Kidney (tissue), 14 donors: ENCODE results near the gene PDE9A. TPM values are rescaled to one million over a fixed set of nuclear protein-coding genes. Genes with fewer than 3 reads are reported as not detected.
A peak's percentile ranks its signal among the peaks of the same experiment; 100 is the strongest.

ENCODE experiments used
- DNase-seq, 5 donors: peaks; one replicate each; pipeline ENCODE4 v3.0.0-alpha.2; 2013 to 2020
- FAIRE-seq: peaks from 2 replicates; lab custom pipeline; 2012; peaks lifted over from hg19 to GRCh38; lab: Jason Lieb, UNC
- H3K27ac ChIP-seq, 2 donors: one replicate each; pipeline ENCODE4 v1.7.0; 2013; ENCODE audit warnings: low read depth in 2 of 2, low read length in 2 of 2, inconsistent platforms in 1 of 2
- H3K27me3 ChIP-seq: one replicate; pipeline ENCODE4 v1.7.1; 2013; ENCODE audit warnings: low read length, inconsistent platforms; ENCODE audit not compliant: control insufficient read depth, insufficient read depth
- H3K36me3 ChIP-seq, 3 donors: one replicate each; pipeline versions ENCODE4 v1.7.0 to v1.7.1; 2013; ENCODE audit warnings: low read length in 3 of 3, control low read depth in 1 of 3, inconsistent platforms in 1 of 3; ENCODE audit not compliant: insufficient read depth in 3 of 3, control insufficient read depth in 2 of 3
- H3K4me1 ChIP-seq, 3 donors: one replicate each; pipeline versions ENCODE4 v1.7.0 to v1.7.1; 2013; ENCODE audit warnings: low read length in 3 of 3, inconsistent platforms in 1 of 3, low read depth in 1 of 3; ENCODE audit not compliant: control insufficient read depth in 2 of 3, insufficient read depth in 2 of 3
- H3K4me3 ChIP-seq, 3 donors: one replicate each; pipeline versions ENCODE4 v1.7.0 to v1.8.1; 2013; ENCODE audit warnings: low read length in 3 of 3, control low read depth in 1 of 3, inconsistent platforms in 1 of 3
- H3K9ac ChIP-seq, 3 donors: one replicate each; pipeline versions ENCODE4 v1.7.0 to v1.7.1; 2013; ENCODE audit warnings: low read length in 3 of 3, control low read depth in 1 of 3, inconsistent platforms in 1 of 3
- H3K9me3 ChIP-seq, 3 donors: one replicate each; pipeline versions ENCODE4 v1.7.0 to v1.7.1; 2013; ENCODE audit warnings: low read length in 3 of 3, control low read depth in 1 of 3, inconsistent platforms in 1 of 3; ENCODE audit not compliant: control insufficient read depth in 2 of 3, insufficient read depth in 1 of 3
- intact Hi-C: fragments of 100-400 bp; cut with DNase I; formaldehyde crosslinking; loops from one replicate; pipeline ENCODE4 v1.11.1; 2022
- polyA plus RNA-seq: library from polyadenylated mRNA; stranded (reverse); fragments of 350-450 nt; fragmentation: Illumina TruSeq; extraction: RNeasy Lipid Tissue Mini Kit (QIAGEN cat#74804); gene quantifications from one replicate; pipeline ENCODE4 v1.2.3, GENCODE V29; 2014; ENCODE audit warnings: low read depth, low replicate concordance; ENCODE audit not compliant: insufficient read depth
- total RNA-seq: library from RNA; stranded (reverse); fragmentation: NEBNext Ultra II Directional; extraction: Animal tissue kit (Norgen Biotek cat#: 25700); gene quantifications from one replicate; pipeline ENCODE4 v1.2.1, GENCODE V29; 2021
- TF ChIP-seq, protein P1 (sequence below): IDR thresholded peaks from 3 replicates; pipeline ENCODE4 v1.5.1; 2012; ENCODE audit warnings: mild to moderate bottlenecking, moderate library complexity, borderline replicate concordance; ENCODE audit not compliant: insufficient read depth; ENCODE audit errors: extremely low read depth
- donor health status: control.
- donor health status: control.
- donor health status: control.
- donor health status: control.
- donor health status: control.
- donor health status: DM: yes; HTN: yes; CAD: no.
- donor health status: Normal renal cell carcinoma (clear cell type).

Gene PDE9A
- total and polyA plus RNA-seq, 2 donors from 2014 or later = 30.1 to 39.0 TPM

DNA sequence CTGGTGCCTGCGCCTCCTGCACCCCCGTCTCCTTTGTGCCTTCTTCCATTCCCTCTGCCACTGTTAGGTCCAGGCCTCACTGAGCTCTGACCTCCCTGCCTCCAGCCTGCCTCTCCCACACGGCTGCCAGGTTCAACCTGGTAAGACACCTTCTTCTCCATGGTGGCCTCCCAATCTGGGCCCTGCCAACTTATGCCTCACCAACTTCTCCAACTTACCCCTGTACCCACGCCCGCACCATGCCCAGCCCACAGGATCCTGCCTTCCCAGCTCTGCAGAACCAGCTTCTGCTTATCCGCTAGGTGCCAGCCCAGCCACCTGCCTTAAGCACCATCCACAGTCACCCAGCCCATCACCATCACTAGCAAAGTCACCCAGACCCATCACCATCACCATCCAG, 37.2 kb downstream of the PDE9A start:
- DNase-seq = peak in 1 of 5 donors; percentile 22
- no peaks in the 10 kb centered on the region for H3K4me1 ChIP-seq
- intact Hi-C loops = no loop called here
- FAIRE-seq = no peak
- H3K27me3 ChIP-seq = no peaks in the 10 kb centered on the region
- TF ChIP-seq, protein P1, sequence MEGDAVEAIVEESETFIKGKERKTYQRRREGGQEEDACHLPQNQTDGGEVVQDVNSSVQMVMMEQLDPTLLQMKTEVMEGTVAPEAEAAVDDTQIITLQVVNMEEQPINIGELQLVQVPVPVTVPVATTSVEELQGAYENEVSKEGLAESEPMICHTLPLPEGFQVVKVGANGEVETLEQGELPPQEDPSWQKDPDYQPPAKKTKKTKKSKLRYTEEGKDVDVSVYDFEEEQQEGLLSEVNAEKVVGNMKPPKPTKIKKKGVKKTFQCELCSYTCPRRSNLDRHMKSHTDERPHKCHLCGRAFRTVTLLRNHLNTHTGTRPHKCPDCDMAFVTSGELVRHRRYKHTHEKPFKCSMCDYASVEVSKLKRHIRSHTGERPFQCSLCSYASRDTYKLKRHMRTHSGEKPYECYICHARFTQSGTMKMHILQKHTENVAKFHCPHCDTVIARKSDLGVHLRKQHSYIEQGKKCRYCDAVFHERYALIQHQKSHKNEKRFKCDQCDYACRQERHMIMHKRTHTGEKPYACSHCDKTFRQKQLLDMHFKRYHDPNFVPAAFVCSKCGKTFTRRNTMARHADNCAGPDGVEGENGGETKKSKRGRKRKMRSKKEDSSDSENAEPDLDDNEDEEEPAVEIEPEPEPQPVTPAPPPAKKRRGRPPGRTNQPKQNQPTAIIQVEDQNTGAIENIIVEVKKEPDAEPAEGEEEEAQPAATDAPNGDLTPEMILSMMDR = no peak
- H3K36me3 ChIP-seq = peaks cover 2 to 16% (median 10%) of the 10 kb centered on the region in 3 donors
- no peak overlapping the region for H3K27ac ChIP-seq
- no peak overlapping the region for H3K9ac ChIP-seq
- no peaks in the 10 kb centered on the region for H3K9me3 ChIP-seq
- no peak overlapping the region for H3K4me3 ChIP-seq

DNA sequence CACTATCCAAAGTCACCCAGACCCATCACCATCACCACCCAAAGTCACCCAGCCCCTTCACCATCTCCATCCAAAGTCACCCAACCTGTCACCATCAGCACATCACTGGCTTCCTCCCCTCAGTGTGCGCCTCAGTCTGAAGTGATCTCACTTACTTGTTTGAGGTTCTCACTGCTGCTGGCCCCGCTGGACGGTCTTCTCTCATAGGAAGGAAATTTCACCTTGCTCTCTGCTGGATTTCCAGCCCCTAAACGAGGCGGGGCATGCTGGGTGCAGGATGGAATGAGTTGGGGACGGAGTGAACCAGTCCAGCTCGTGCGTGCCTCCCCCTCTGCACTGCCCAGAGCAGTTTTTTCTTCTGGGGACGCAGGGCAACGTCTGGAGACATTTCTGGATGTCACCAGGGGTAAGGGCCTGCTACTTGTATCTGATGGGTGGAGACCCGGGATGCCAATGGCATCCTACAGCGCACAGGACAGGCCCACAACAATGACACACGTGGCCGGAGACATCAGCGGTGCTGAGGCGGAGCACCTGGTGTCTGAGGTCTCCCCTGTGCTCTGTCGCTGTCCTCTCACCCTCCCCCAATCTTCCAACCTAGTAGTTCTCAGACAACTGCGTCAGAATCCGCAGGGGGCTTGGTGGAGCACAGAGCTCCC, 38.6 kb downstream of the PDE9A start:
- Histone ChIP-seq H3K9me3 (no peaks in the 10 kb centered on the region), H3K9ac (no peak overlapping the region), H3K27ac (no peak overlapping the region), H3K4me3 (no peak overlapping the region), H3K4me1 (no peaks in the 10 kb centered on the region), H3K36me3 (peaks cover 2 to 16% (median 10%) of the 10 kb centered on the region in 3 donors), H3K27me3 (no peaks in the 10 kb centered on the region)
- TF ChIP-seq, protein P1 = no peak
- intact Hi-C loops = no loop called here
- FAIRE-seq (no peak), DNase-seq (no peak)

DNA sequence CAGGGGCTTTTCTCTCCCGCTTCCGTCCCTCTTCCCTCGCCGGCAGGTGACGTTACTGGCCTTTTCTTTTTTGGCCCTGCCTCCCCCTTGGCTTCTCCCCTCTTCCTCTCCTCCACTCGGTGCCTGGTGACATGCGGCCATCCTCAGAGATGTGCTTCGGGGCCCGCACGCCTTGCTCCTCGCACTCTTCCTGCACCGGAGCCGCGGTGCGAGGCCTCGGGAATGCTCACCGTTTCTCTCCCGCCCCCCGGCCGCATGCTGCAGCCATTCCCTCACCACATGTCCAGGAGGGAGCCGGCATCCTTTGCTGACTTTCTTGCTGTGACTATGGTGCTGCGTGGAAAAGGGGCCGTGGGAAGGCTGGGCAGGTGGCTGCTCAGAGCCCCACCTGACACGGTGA, 39.3 kb downstream of the PDE9A start:
- Histone ChIP-seq H3K27me3 (no peaks in the 10 kb centered on the region), H3K9me3 (no peaks in the 10 kb centered on the region), H3K27ac (no peak overlapping the region), H3K4me3 (no peak overlapping the region), H3K4me1 (no peaks in the 10 kb centered on the region), H3K9ac (no peak overlapping the region), H3K36me3 (peaks cover 2 to 16% (median 10%) of the 10 kb centered on the region in 3 donors)
- no peak for DNase-seq
- intact Hi-C loops = no loop called here
- TF ChIP-seq, protein P1 = no peak
- no peak for FAIRE-seq
